HL-60 (cell line): ENCODE measurements around the gene VPS9D1.

ENCODE experiments used
- GABPA ChIP-seq: IDR thresholded peaks from 2 replicates; pipeline ENCODE4 v1.6.1; 2012; ENCODE audit warnings: low read depth
- POLR2AphosphoS5 ChIP-seq: IDR thresholded peaks from 2 replicates; pipeline ENCODE4 v1.6.1; 2012; ENCODE audit warnings: low read depth
- SPI1 ChIP-seq: IDR thresholded peaks from 2 replicates; pipeline ENCODE4 v1.6.1; 2012; ENCODE audit warnings: low read depth, mild to moderate bottlenecking, borderline replicate concordance
- TF ChIP-seq, protein P1 (sequence below): IDR thresholded peaks from 2 replicates; pipeline ENCODE4 v1.6.1; 2012; ENCODE audit warnings: low read depth; ENCODE audit not compliant: insufficient replicate concordance
- TF ChIP-seq, protein P2 (sequence below): IDR thresholded peaks from one replicate; pipeline ENCODE4 v1.5.1; 2011; ENCODE audit warnings: low read length, control low read depth, inconsistent platforms; ENCODE audit not compliant: insufficient read depth

- no peak for TF ChIP-seq POLR2AphosphoS5
- TF ChIP-seq, protein P1, sequence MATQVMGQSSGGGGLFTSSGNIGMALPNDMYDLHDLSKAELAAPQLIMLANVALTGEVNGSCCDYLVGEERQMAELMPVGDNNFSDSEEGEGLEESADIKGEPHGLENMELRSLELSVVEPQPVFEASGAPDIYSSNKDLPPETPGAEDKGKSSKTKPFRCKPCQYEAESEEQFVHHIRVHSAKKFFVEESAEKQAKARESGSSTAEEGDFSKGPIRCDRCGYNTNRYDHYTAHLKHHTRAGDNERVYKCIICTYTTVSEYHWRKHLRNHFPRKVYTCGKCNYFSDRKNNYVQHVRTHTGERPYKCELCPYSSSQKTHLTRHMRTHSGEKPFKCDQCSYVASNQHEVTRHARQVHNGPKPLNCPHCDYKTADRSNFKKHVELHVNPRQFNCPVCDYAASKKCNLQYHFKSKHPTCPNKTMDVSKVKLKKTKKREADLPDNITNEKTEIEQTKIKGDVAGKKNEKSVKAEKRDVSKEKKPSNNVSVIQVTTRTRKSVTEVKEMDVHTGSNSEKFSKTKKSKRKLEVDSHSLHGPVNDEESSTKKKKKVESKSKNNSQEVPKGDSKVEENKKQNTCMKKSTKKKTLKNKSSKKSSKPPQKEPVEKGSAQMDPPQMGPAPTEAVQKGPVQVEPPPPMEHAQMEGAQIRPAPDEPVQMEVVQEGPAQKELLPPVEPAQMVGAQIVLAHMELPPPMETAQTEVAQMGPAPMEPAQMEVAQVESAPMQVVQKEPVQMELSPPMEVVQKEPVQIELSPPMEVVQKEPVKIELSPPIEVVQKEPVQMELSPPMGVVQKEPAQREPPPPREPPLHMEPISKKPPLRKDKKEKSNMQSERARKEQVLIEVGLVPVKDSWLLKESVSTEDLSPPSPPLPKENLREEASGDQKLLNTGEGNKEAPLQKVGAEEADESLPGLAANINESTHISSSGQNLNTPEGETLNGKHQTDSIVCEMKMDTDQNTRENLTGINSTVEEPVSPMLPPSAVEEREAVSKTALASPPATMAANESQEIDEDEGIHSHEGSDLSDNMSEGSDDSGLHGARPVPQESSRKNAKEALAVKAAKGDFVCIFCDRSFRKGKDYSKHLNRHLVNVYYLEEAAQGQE: no peak
- TF ChIP-seq, protein P2, sequence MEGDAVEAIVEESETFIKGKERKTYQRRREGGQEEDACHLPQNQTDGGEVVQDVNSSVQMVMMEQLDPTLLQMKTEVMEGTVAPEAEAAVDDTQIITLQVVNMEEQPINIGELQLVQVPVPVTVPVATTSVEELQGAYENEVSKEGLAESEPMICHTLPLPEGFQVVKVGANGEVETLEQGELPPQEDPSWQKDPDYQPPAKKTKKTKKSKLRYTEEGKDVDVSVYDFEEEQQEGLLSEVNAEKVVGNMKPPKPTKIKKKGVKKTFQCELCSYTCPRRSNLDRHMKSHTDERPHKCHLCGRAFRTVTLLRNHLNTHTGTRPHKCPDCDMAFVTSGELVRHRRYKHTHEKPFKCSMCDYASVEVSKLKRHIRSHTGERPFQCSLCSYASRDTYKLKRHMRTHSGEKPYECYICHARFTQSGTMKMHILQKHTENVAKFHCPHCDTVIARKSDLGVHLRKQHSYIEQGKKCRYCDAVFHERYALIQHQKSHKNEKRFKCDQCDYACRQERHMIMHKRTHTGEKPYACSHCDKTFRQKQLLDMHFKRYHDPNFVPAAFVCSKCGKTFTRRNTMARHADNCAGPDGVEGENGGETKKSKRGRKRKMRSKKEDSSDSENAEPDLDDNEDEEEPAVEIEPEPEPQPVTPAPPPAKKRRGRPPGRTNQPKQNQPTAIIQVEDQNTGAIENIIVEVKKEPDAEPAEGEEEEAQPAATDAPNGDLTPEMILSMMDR: no peak
- TF ChIP-seq SPI1: no peak
- TF ChIP-seq GABPA: no peak
These were observed 49.7 kb upstream of the VPS9D1 start for GRCh38 chr16:89770367-89770766.
